HG03060 (cell line): ENCODE data around the gene SLC47A2.
A peak's percentile ranks its signal among the peaks of the same experiment; 100 is the strongest.
"Not testable (repeated sequence)": the region's sequence is repeated elsewhere in the genome, so short reads cannot be mapped to it uniquely, and the experiment has no call there.

Source experiments
- ATAC-seq: cut with Tn5 transposase; IDR thresholded peaks from one replicate; pipeline ENCODE4 v1.9.1; 2021; ENCODE audit warnings: low read depth, moderate number of reproducible peaks; ENCODE audit not compliant: unreplicated experiment

Gene SLC47A2

DNA sequence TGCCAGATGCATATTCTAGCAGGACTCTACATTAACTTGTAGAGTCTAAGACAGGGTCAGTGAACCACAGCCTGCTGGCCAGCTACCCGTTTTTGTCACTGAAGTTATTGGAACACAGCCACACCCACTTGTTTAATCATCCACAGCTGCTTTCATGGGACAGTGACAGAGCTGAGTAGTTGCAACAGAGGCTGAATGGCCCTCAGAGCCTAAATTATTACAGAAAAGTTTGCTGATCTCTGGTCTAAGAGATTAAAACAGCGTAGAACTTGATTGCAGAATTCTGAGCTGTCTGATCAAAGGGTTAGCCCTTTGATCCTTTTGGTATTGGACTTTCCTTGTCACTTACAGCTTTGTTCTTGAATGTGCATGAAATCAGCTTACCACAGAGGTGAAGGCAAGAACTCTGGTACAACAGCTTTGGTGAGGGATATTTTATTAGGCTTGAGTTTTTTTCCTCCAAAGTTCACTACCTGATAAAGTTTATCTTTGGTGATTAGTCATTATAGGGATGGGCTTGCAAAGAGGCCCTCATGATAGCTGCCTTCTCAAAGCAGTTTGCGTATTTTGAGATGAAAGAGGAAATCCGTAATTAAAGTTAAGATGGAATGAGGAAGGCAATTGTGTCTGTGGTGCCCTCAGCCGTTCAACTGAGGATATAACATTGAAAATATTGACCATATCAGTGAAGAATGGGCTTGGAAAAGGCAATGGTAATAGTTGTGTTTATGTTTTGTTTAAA is 44.2 kb downstream of the SLC47A2 start:
- ATAC-seq: no peak

- no peak for ATAC-seq
Observed at GRCh38 chr17:19671433-19671832, 45.0 kb downstream of the SLC47A2 start.

DNA sequence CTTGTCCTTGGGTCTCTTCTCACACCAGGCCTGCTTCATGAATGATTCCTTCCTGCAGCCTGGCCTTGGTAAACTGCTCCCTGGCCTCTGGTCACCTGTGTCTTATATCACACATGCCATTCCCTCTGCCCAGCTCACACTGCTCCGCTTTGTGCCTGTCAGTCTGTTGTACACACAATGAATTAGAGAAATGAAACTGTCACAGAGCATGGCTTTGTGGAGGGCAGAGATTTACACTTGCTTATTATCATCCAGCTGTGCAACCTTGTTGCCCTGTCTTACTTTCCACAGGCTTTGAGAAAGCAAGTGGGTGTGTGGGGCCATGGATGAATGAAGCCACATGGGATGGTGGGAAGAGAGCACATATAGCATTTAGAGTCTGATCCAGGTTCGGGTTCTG is 45.5 kb downstream of the SLC47A2 start:
- ATAC-seq: no peak

- ATAC-seq: not testable (repeated sequence)
Observed at GRCh38 chr17:19669680-19670079, 46.7 kb downstream of the SLC47A2 start.

DNA sequence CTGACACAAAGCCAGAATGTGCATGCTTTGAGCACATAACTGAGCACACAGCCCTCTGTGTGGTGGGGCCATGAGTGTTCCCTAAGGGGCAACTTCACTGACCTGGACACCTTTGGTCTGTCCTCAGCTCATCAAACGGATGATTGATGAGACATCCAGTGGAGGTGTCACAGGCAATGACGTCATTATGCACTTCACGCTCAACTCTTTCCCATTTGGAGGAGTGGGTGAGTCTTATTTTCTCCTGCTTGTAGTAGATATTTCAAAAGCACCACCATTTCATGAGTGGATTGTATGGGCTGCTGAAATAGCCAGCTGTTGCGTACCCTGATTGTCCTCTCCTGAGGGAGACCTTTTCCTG is 51.6 kb downstream of the SLC47A2 start:
- no peak for ATAC-seq

DNA sequence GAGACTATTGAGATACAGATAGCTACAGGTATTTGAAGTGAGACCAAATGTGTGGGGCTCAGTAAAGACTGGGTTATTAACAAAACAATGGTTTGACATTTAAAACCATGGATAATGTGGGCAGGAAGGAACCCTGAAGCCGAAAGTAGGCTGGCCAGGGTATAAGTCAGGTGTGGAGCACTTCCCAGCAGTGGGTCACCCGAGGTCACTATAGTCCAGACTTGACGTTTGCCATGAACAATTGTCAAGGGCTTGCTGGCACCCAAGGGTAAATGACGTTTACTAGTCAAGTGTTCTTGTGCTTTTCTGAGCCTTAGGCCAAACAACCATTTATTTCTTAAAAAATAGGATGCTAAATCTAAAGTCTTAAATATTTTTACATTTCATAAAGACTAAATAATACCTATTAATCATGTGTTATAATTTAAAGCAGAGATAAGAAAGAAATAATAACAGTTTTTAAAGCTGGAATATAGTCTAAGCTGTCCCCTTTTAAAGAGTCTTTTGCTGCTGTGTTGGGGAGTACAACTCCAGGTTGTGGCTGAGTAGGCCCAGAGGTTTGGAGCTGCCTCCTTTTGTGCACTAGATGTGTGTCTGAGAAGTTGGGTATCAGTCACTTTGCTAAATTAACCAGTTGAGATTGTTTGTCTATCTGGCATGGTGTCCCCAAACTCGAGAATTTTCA is 52.1 kb downstream of the SLC47A2 start:
- ATAC-seq: no peak

GRCh38 chr17:19663097-19663496 is 53.3 kb downstream of the SLC47A2 start:
- ATAC-seq: no peak

- ATAC-seq: no peak
Observed at GRCh38 chr17:19661121-19661520, 55.3 kb downstream of the SLC47A2 start.

DNA sequence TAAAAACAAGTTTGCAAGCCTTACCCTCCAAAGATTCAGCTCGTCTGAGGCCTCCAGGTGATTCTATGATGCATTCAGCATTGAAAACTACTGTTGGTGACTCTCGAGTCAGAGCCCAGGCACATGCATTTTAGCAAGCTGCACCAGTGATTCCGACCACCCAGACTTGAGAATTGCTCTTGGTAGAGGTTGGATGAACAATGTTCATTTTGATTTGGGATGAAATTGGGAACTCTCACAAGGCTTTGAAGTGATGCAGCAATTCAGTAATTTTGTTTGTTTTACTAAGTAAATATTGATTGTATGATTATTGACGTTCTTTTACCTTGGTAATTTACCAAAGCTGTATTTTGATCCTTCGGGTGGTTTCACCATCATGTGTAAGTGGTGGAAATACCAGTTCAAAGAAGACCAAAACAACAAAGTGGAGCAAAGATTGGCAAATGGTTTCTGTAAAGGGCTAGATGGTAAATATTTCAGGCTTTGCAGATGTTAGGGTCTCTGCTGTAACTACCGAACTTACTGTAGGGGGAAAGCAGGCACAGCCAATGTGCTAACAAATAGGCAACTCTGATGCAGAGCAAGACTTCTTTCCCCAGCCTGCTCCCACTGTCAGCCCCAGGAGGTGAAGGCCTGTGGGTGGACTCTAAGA is 56.0 kb downstream of the SLC47A2 start:
- no peak for ATAC-seq

GRCh38 chr17:19659366-19660177 is 56.8 kb downstream of the SLC47A2 start:
- no peak for ATAC-seq

DNA sequence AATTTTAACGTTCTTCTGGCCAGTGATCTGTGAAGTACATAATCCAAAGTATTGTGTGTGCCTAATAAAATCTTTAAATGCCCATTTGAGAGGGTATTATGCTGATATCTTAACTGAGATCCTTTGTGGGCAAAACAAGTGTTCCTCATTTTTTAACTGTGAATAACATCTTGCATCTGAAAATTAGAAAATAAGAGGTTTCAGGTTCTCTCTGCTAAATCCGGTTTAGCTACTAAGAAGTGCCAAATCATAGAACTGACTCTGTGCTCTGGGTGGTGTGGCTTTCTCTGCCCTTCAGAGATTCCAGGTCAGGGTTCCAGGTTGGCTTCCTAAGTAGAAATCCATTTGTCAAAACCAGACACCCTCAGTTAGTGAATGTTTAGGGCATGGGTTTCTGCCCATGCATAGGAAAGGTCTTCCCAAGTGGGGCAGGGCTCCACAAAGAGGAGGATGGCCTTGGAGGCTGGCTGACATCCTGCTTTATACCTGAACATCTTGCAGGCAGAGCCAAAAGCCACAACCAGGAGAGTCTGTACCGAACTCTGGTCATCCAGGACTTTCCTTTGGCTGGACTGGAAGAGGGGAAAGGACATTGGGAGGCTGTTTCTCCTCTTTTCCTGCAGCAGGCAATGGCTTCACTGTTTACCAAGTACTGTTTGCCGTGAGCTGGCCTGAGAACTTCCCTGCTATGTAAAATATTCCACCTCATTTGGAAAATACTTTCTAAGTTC is 59.4 kb downstream of the SLC47A2 start:
- ATAC-seq: no peak

- ATAC-seq: no peak
Observed at GRCh38 chr17:19656336-19656735, 60.0 kb downstream of the SLC47A2 start.

DNA sequence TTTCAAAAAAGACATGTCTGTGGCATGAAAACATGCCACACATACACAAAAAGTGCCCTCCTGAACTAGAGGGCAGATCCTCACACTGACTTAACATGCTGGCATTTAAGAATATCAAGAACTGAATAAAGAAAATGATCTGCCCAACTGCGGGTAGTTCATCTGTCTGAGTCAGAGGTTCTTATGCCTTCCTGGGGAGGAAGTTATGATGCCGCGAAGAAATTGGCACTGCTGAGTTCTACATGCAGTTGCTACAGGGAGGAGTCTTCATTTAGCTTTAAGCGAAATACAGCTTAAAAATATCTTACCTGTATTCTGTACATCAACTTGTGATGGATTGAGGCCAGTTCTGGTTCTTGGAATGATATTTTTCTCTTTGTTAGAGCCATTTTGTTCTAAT is 61.5 kb downstream of the SLC47A2 start:
- ATAC-seq: no peak

- ATAC-seq: no peak
Observed at GRCh38 chr17:19654342-19654886, 62.0 kb downstream of the SLC47A2 start.

GRCh38 chr17:19652595-19652994 is 63.8 kb downstream of the SLC47A2 start:
- ATAC-seq: no peak

GRCh38 chr17:19651451-19652238 is 64.7 kb downstream of the SLC47A2 start:
- no peak for ATAC-seq

GRCh38 chr17:19650826-19651225 is 65.6 kb downstream of the SLC47A2 start:
- no peak for ATAC-seq

- no peak for ATAC-seq
Observed at GRCh38 chr17:19649274-19649541, 67.2 kb downstream of the SLC47A2 start.

DNA sequence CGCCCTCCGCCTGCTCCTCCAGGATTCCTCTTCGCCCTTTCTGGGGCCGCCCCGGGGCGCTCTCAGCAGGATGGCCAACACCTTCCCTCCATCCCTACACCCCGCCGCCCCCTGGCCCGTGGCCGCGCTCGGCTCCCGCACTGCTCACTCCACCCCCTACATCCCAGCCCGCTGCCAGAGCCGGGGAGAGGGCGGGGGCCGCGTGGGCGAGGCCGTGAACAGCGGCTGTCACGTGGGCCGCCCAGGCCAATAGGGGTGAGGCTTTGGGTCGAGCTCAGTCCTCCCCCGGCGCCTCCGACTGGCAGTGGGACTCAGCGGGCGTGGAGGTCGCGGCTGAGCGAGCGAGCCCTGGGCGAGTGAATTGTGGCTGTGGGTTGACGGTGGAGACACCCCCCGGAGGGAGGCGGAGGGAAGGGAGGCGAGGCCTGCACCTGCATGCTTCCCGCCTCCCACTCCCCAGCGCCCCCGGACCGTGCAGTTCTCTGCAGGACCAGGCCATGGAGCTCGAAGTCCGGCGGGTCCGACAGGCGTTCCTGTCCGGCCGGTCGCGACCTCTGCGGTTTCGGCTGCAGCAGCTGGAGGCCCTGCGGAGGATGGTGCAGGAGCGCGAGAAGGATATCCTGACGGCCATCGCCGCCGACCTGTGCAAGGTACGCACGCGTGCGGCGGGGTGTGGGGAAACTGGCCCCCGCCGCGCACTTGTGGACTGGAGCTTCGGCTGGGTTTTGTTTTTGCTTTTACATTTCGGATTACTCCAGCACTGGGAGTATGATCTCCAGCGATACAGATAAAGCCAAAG is 67.7 kb downstream of the SLC47A2 start, which contains the start of gene ALDH3A2:
Gene ALDH3A2, plus strand, starts transcription at position 277 of the 799 bp plus-strand sequence. Its CDS starts 221 bp downstream, at position 498.
- ATAC-seq: peak; percentile 71
